K562 (cell line): Measurements from ENCODE around the gene BICDL1. TPM values are rescaled to one million over a fixed set of nuclear protein-coding genes. Genes with fewer than 3 reads are reported as not detected.

Experiments
- ATAC-seq: fragments of 200-7000 bp; cut with Tn5 transposase; 3 replicates; pipeline ENCODE4 v1.9.1; 2020; ENCODE audit warnings: moderate library complexity
- BruUV-seq: library from RNA; stranded (reverse); fragments of 400-500 nt; replicated peaks from 2 replicates; lab custom pipeline; 2021; lab: Mats Ljungman, UMichigan
- CTCF ChIA-PET: fragments of 300-600 bp; formaldehyde crosslinking; extraction: SDS; loops from one replicate; lab custom pipeline; 2021; ENCODE audit warnings: low intra/inter-chr PET ratio; lab: Yijun Ruan, JAX
- POLR2A ChIA-PET: fragments of 300-600, 350-650 bp; sonication (Branson Sonifier 250); formaldehyde crosslinking; extraction: SDS; loops from one replicate; lab custom pipeline; 2021; ENCODE audit warnings: antibody characterized with exemption, inconsistent platforms; lab: Yijun Ruan, JAX
- DNase-seq, 4 experiments: peaks; one replicate each; pipeline versions ENCODE4 v3.0.0 to v3.0.0-alpha.2; 2011 to 2018; ENCODE audit warnings: low spot score in 3 of 4, mixed read lengths in 3 of 4; ENCODE audit errors: extremely low read depth in 1 of 4
- FAIRE-seq: peaks from 2 replicates; lab custom pipeline; 2011; peaks lifted over from hg19 to GRCh38; lab: Jason Lieb, UNC
- H2AFZ ChIP-seq: 2 replicates; pipeline ENCODE4 v1.6.0; 2011; ENCODE audit warnings: low read depth, low read length, control low read depth, inconsistent platforms
- H3K27ac ChIP-seq: fragments of 200-600 bp; 3 replicates; pipeline ENCODE4 v1.8.0; 2011; ENCODE audit warnings: low read depth, mild to moderate bottlenecking, control low read depth, inconsistent platforms, low read length, moderate library complexity, mixed read lengths; ENCODE audit errors: extremely low read depth
- H3K27me3 ChIP-seq, 2 experiments: fragments of 300-600 bp in 1 of 2; 2 replicates in 1 of 2; 3 replicates in 1 of 2; pipeline versions ENCODE4 v1.6.0 to v1.8.0; 2011; ENCODE audit warnings: inconsistent platforms in 2 of 2, low read length in 2 of 2, mild to moderate bottlenecking in 1 of 2, mixed read lengths in 1 of 2, moderate library complexity in 1 of 2; ENCODE audit not compliant: control insufficient read depth in 2 of 2, insufficient read depth in 2 of 2
- H3K36me3 ChIP-seq: fragments of 300-600 bp; 3 replicates; pipeline ENCODE4 v1.8.0; 2011; ENCODE audit warnings: mild to moderate bottlenecking, low read length, inconsistent platforms; ENCODE audit not compliant: control insufficient read depth, insufficient read depth
- H3K4me1 ChIP-seq, 2 experiments: fragments of 200-600 bp in 1 of 2; replicated peaks in 1 of 2; 2 replicates in 1 of 2; 3 replicates in 1 of 2; pipeline versions ENCODE4 v1.5.1 to v1.8.0; 2011; ENCODE audit warnings: inconsistent platforms in 2 of 2, low read length in 2 of 2, mild to moderate bottlenecking in 1 of 2, mixed read lengths in 1 of 2, moderate library complexity in 1 of 2; ENCODE audit not compliant: control insufficient read depth in 2 of 2, insufficient read depth in 2 of 2
- H3K4me2 ChIP-seq: 2 replicates; pipeline ENCODE4 v1.6.1; 2011; ENCODE audit warnings: low read length, control low read depth, inconsistent platforms, mixed read lengths; ENCODE audit not compliant: insufficient read depth
- H3K4me3 ChIP-seq: fragments of 200-600 bp; sonication (generic), shearing (Covaris generic); 2 replicates; pipeline ENCODE4 v1.5.1; 2016; ENCODE audit warnings: control low read depth, inconsistent platforms
- H3K79me2 ChIP-seq: fragments of 200-600 bp; 3 replicates; pipeline ENCODE4 v1.8.0; 2011; ENCODE audit warnings: low read length, inconsistent platforms; ENCODE audit not compliant: control insufficient read depth, insufficient read depth
- H3K9ac ChIP-seq, 2 experiments: 2 replicates each; pipeline versions ENCODE4 v1.6.0 to v1.6.1; 2011; ENCODE audit warnings: low read depth in 2 of 2, low read length in 2 of 2, control low read depth in 1 of 2, inconsistent platforms in 1 of 2, mild to moderate bottlenecking in 1 of 2, mixed read lengths in 1 of 2; ENCODE audit not compliant: insufficient read depth in 1 of 2
- H3K9me1 ChIP-seq: one replicate; pipeline ENCODE4 v1.6.0; 2011; ENCODE audit warnings: inconsistent platforms, mild to moderate bottlenecking, low read length, moderate library complexity; ENCODE audit not compliant: control insufficient read depth, insufficient read depth
- H3K9me3 ChIP-seq: replicated peaks from 2 replicates; pipeline ENCODE4 v1.5.1; 2011; ENCODE audit warnings: low read depth, low read length, inconsistent platforms; ENCODE audit not compliant: control insufficient read depth, insufficient read depth
- H4K20me1 ChIP-seq: replicated peaks from 2 replicates; pipeline ENCODE4 v1.6.1; 2011; ENCODE audit warnings: low read length, inconsistent platforms, mixed read lengths; ENCODE audit not compliant: control insufficient read depth, insufficient read depth
- MCM7 ChIP-seq, 2 experiments: fragments of 450-650 bp; IDR thresholded peaks; 2 replicates each; pipeline ENCODE4 v1.6.1; 2016 to 2018
- MYBL2 ChIP-seq, 2 experiments: fragments of 450-650 bp in 1 of 2; sonication (generic) in 1 of 2; formaldehyde crosslinking in 1 of 2; IDR thresholded peaks; 2 replicates each; pipeline versions ENCODE4 v1.6.1 to v1.8.1; 2017 to 2022; ENCODE audit warnings: borderline replicate concordance in 1 of 2, inconsistent platforms in 1 of 2, low read depth in 1 of 2, mild to moderate bottlenecking in 1 of 2, missing genetic modification reagents in 1 of 2, moderate library complexity in 1 of 2
- PRMT5 ChIP-seq: sonication (generic); formaldehyde crosslinking; IDR thresholded peaks from 2 replicates; pipeline ENCODE4 v1.5.0; 2020; ENCODE audit warnings: missing genetic modification reagents
- SAP30 ChIP-seq: fragments of 200-600 bp; sonication (generic); IDR thresholded peaks from 2 replicates; pipeline ENCODE4 v1.6.1; 2012; ENCODE audit warnings: borderline replicate concordance, low read depth, mild to moderate bottlenecking, moderate library complexity, low read length, control low read depth, inconsistent platforms; ENCODE audit not compliant: insufficient read depth, poor library complexity, severe bottlenecking
- ZNF384 ChIP-seq: IDR thresholded peaks from 2 replicates; pipeline ENCODE4 v1.6.1; 2012; ENCODE audit warnings: low read depth, low read length, improper control_type of control experiment
- ZNF76 ChIP-seq: fragments of 250-450 bp; sonication (Bioruptor Pico); IDR thresholded peaks from 2 replicates; pipeline ENCODE4 v1.4.0; 2020; ENCODE audit warnings: mild to moderate bottlenecking, moderate library complexity, borderline replicate concordance
- WGBS: fragments of 100-300 bp; shearing (Covaris generic); methylation state at CpG from one replicate; pipeline ENCODE4 v1.1.6; 2016; ENCODE audit warnings: low coverage, mixed read lengths; ENCODE audit not compliant: insufficient coverage; ENCODE audit errors: missing lambda C conversion rate; 5-methylcytosine and 5-hydroxymethylcytosine counted together
- in situ Hi-C: fragments of 300-500 bp; cut with MboI; formaldehyde crosslinking; loops from 4 replicates; pipeline ENCODE4 v1.15.0; 2018; ENCODE audit warnings: inconsistent platforms, mixed read lengths
- intact Hi-C: fragments of 100-400 bp; cut with micrococcal nuclease; formaldehyde crosslinking; loops from 2 replicates; pipeline ENCODE4 v1.14.2; 2022
- polyA plus RNA-seq, 8 experiments: library from polyadenylated mRNA; depleted of rRNA in 4 of 8; stranded (reverse) in 5 of 8; unstranded in 3 of 8; fragments of >200 nt; fragmentation: Nextera tagmentation in 2 of 8; fragmentation: Illumina TruSeq in 1 of 8; extraction: Ambion mirVana in 2 of 8; extraction: Trizol in 1 of 8; gene quantifications; 2 replicates each; pipeline versions ENCODE4 v1.2.1 to v1.2.3, GENCODE V29; 2011 to 2014; ENCODE audit warnings: inconsistent platforms in 1 of 8, missing spikeins in 1 of 8
- total RNA-seq, 7 experiments: library from RNA; depleted of rRNA in 6 of 7; stranded (reverse); fragments of >200 nt in 6 of 7; fragmentation: Illumina TruSeq in 2 of 7; extraction: Trizol in 2 of 7; gene quantifications; 2 replicates each; pipeline versions ENCODE4 v1.2.1 to v1.2.3, GENCODE V29; 2011 to 2021; ENCODE audit warnings: low replicate concordance in 1 of 7
- TF ChIP-seq, protein P1 (sequence below): fragments of 450-650 bp; IDR thresholded peaks from 2 replicates; pipeline ENCODE4 v1.6.1; 2016; ENCODE audit warnings: mild to moderate bottlenecking, moderate library complexity

Gene BICDL1
- total and polyA plus RNA-seq, 9 of the 15 experiments (the other 6 are each of a cell fraction or from before 2014, with no cell fraction given), result 0.06 to 2.0 (median 0.58) TPM

DNA sequence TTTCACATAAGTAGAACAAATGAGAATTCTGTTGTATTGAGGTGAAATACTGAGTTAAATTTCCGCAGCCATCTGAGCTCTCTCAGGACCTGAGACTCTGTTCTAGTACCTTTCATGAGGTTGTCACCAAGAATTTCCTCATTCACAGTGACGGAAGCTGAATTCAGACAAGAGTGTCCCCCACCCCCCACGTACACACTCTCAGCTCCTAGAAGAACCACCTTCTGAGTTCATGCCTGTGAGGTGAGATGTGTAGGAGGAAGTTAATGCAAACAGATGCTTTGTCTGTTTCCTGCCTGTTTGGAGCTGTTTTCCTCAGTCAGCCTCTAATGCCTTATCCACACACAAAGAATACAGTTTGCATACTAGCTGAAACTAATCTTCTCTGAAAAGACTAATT is 18.2 kb downstream of the BICDL1 start:
- ChIA-PET POLR2A (interaction anchor here (0.8 kb wide), 2 partner anchors 18 to 57 kb away, joined by 3 read pairs; no protein-coding TSS in a partner anchor), CTCF (no interaction called here)
- H3K4me2 ChIP-seq, result no peak overlapping the region
- intact Hi-C loops (no loop called here), in situ Hi-C loops (no loop called here)
- BruUV-seq, result no TSS peak
- H3K36me3 ChIP-seq, result no peaks in the 10 kb centered on the region
- no peak overlapping the region for H2AFZ ChIP-seq
- H3K27ac ChIP-seq, result no peak overlapping the region
- FAIRE-seq (no peak), DNase-seq (peak in 1 of 4 experiments; percentile 6), ATAC-seq (no peak)
- no peaks in the 10 kb centered on the region for H3K79me2 ChIP-seq
- no peaks in the 10 kb centered on the region for H3K9me3 ChIP-seq
- H3K27me3 ChIP-seq, result peaks cover 6 to 13% of the 10 kb centered on the region in 2 experiments; a peak in 3 of 5 replicates
- H3K9me1 ChIP-seq, result no peaks in the 10 kb centered on the region
- H3K9ac ChIP-seq, result no peak overlapping the region
- H3K4me1 ChIP-seq, result no peaks in the 10 kb centered on the region
- no peaks in the 10 kb centered on the region for H4K20me1 ChIP-seq
- WGBS, result 0% methylated on average over 3 of the region's 3 CpGs
- H3K4me3 ChIP-seq, result no peak overlapping the region
- TF ChIP-seq, protein P1, sequence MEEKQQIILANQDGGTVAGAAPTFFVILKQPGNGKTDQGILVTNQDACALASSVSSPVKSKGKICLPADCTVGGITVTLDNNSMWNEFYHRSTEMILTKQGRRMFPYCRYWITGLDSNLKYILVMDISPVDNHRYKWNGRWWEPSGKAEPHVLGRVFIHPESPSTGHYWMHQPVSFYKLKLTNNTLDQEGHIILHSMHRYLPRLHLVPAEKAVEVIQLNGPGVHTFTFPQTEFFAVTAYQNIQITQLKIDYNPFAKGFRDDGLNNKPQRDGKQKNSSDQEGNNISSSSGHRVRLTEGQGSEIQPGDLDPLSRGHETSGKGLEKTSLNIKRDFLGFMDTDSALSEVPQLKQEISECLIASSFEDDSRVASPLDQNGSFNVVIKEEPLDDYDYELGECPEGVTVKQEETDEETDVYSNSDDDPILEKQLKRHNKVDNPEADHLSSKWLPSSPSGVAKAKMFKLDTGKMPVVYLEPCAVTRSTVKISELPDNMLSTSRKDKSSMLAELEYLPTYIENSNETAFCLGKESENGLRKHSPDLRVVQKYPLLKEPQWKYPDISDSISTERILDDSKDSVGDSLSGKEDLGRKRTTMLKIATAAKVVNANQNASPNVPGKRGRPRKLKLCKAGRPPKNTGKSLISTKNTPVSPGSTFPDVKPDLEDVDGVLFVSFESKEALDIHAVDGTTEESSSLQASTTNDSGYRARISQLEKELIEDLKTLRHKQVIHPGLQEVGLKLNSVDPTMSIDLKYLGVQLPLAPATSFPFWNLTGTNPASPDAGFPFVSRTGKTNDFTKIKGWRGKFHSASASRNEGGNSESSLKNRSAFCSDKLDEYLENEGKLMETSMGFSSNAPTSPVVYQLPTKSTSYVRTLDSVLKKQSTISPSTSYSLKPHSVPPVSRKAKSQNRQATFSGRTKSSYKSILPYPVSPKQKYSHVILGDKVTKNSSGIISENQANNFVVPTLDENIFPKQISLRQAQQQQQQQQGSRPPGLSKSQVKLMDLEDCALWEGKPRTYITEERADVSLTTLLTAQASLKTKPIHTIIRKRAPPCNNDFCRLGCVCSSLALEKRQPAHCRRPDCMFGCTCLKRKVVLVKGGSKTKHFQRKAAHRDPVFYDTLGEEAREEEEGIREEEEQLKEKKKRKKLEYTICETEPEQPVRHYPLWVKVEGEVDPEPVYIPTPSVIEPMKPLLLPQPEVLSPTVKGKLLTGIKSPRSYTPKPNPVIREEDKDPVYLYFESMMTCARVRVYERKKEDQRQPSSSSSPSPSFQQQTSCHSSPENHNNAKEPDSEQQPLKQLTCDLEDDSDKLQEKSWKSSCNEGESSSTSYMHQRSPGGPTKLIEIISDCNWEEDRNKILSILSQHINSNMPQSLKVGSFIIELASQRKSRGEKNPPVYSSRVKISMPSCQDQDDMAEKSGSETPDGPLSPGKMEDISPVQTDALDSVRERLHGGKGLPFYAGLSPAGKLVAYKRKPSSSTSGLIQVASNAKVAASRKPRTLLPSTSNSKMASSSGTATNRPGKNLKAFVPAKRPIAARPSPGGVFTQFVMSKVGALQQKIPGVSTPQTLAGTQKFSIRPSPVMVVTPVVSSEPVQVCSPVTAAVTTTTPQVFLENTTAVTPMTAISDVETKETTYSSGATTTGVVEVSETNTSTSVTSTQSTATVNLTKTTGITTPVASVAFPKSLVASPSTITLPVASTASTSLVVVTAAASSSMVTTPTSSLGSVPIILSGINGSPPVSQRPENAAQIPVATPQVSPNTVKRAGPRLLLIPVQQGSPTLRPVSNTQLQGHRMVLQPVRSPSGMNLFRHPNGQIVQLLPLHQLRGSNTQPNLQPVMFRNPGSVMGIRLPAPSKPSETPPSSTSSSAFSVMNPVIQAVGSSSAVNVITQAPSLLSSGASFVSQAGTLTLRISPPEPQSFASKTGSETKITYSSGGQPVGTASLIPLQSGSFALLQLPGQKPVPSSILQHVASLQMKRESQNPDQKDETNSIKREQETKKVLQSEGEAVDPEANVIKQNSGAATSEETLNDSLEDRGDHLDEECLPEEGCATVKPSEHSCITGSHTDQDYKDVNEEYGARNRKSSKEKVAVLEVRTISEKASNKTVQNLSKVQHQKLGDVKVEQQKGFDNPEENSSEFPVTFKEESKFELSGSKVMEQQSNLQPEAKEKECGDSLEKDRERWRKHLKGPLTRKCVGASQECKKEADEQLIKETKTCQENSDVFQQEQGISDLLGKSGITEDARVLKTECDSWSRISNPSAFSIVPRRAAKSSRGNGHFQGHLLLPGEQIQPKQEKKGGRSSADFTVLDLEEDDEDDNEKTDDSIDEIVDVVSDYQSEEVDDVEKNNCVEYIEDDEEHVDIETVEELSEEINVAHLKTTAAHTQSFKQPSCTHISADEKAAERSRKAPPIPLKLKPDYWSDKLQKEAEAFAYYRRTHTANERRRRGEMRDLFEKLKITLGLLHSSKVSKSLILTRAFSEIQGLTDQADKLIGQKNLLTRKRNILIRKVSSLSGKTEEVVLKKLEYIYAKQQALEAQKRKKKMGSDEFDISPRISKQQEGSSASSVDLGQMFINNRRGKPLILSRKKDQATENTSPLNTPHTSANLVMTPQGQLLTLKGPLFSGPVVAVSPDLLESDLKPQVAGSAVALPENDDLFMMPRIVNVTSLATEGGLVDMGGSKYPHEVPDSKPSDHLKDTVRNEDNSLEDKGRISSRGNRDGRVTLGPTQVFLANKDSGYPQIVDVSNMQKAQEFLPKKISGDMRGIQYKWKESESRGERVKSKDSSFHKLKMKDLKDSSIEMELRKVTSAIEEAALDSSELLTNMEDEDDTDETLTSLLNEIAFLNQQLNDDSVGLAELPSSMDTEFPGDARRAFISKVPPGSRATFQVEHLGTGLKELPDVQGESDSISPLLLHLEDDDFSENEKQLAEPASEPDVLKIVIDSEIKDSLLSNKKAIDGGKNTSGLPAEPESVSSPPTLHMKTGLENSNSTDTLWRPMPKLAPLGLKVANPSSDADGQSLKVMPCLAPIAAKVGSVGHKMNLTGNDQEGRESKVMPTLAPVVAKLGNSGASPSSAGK, result no peak
- TF ChIP-seq MCM7 (IDR thresholded peaks at IDR 0.05), result no peak
- TF ChIP-seq ZNF384, result no peak
- TF ChIP-seq MYBL2 (IDR thresholded peaks at IDR 0.05; ENCODE audit: low read depth), result no peak
- no peak for TF ChIP-seq MYBL2 (CRISPR knock-in tag; IDR thresholded peaks at IDR 0.05; ENCODE audit: borderline replicate concordance)
- TF ChIP-seq PRMT5 (CRISPR knock-in tag), result no peak
- no peak for TF ChIP-seq SAP30
- no peak for TF ChIP-seq ZNF76 (CRISPR knock-in tag)
